MCF 10A (cell line): Measurements from ENCODE around the gene SLC39A10. TPM values are rescaled to one million over a fixed set of nuclear protein-coding genes. Genes with fewer than 3 reads are reported as not detected.

Experiments
- BruUV-seq: library from RNA; stranded (reverse); fragments of 400-500 nt; replicated peaks from 2 replicates; lab custom pipeline; 2021; lab: Mats Ljungman, UMichigan
- CTCF ChIA-PET: fragments of 300-600 bp; sonication (Branson Sonifier 250); formaldehyde crosslinking; extraction: SDS; loops from one replicate; lab custom pipeline; 2021; ENCODE audit warnings: antibody characterized with exemption, inconsistent platforms; lab: Yijun Ruan, JAX
- POLR2A ChIA-PET: fragments of 300-600, 350-650 bp; sonication (Branson Sonifier 250); formaldehyde crosslinking; extraction: SDS; loops from one replicate; lab custom pipeline; 2020; ENCODE audit warnings: antibody characterized with exemption, inconsistent platforms; lab: Yijun Ruan, JAX
- DNase-seq: peaks from one replicate; pipeline ENCODE4 v3.0.0-alpha.2; 2018; ENCODE audit not compliant: unreplicated experiment
- H3K27ac Mint-ChIP-seq: one replicate; pipeline ENCODE4 v1.8.0; 2022; ENCODE audit warnings: mild to moderate bottlenecking, low read depth, mixed read lengths; ENCODE audit not compliant: unreplicated experiment
- H3K27me3 Mint-ChIP-seq: one replicate; pipeline ENCODE4 v1.8.0; 2022; ENCODE audit warnings: mixed read lengths; ENCODE audit not compliant: insufficient read depth, unreplicated experiment
- H3K36me3 Mint-ChIP-seq: one replicate; pipeline ENCODE4 v1.8.0; 2022; ENCODE audit warnings: mild to moderate bottlenecking, moderate library complexity, mixed read lengths; ENCODE audit not compliant: insufficient read depth, unreplicated experiment
- H3K4me1 Mint-ChIP-seq: one replicate; pipeline ENCODE4 v1.8.0; 2022; ENCODE audit warnings: mixed read lengths; ENCODE audit not compliant: insufficient read depth, unreplicated experiment
- H3K4me3 Mint-ChIP-seq: one replicate; pipeline ENCODE4 v1.8.0; 2022; ENCODE audit warnings: mild to moderate bottlenecking, moderate library complexity, mixed read lengths; ENCODE audit not compliant: unreplicated experiment
- H3K9me3 Mint-ChIP-seq: one replicate; pipeline ENCODE4 v1.8.0; 2022; ENCODE audit warnings: mixed read lengths; ENCODE audit not compliant: unreplicated experiment
- CTCF ChIP-seq: fragments of 200-600 bp; IDR thresholded peaks from one replicate; pipeline ENCODE4 v1.8.0; 2022; ENCODE audit warnings: antibody characterized with exemption, mild to moderate bottlenecking; ENCODE audit not compliant: unreplicated experiment
- intact Hi-C: fragments of 100-400 bp; cut with micrococcal nuclease; formaldehyde crosslinking; loops from 2 replicates; pipeline ENCODE4 v1.14.1; 2022
- total RNA-seq: library from RNA; stranded (reverse); gene quantifications from 2 replicates; pipeline ENCODE4 v1.2.3, GENCODE V29; 2022

Gene SLC39A10
- total RNA-seq, 1 experiment from 2014 or later, result 59.8 TPM

GRCh38 chr2:195782156-195782555, 125.1 kb downstream of the SLC39A10 start:
- Mint-ChIP-seq H3K4me1 (no peaks in the 10 kb centered on the region), H3K4me3 (no peak overlapping the region), H3K27me3 (no peaks in the 10 kb centered on the region), H3K36me3 (no peaks in the 10 kb centered on the region), H3K27ac (no peak overlapping the region), H3K9me3 (no peaks in the 10 kb centered on the region)
- ChIA-PET POLR2A (no interaction called here), CTCF (interaction anchor here (0.5 to 0.7 kb wide), 2 partner anchors 32 to 117 kb away, joined by 3 read pairs; no protein-coding TSS in a partner anchor)
- BruUV-seq, result no TSS peak
- DNase-seq, result no peak
- no peak for TF ChIP-seq CTCF
- intact Hi-C loops, result no loop called here
